ENCODE results near the gene UBE2G2. TPM values are rescaled to one million over a fixed set of nuclear protein-coding genes. Genes with fewer than 3 reads are reported as not detected.

UBE2G2 gene
- total and polyA plus RNA-seq, 2 experiments from 2014 or later: 55.2 to 61.6 TPM

GRCh38 chr21:44802396-44803153, 955 bp upstream of the UBE2G2 start:
- Histone ChIP-seq H3K9me2 (replicated peaks; ENCODE audit: insufficient read depth) (no peaks in the 10 kb centered on the region), H3K36me3 (replicated peaks; ENCODE audit: insufficient read depth, low read depth) (no peaks in the 10 kb centered on the region), H3K79me2 (peaks cover 43% of the 10 kb centered on the region), H4K20me1 (ENCODE audit: insufficient read depth, poor library complexity, severe bottlenecking) (peaks cover 11% of the 10 kb centered on the region), H3K4me1 (ENCODE audit: insufficient read depth) (peaks cover 23% of the 10 kb centered on the region), H3K27ac (peak overlapping the region; percentile 83), H3K4me2 (peak overlapping the region; percentile 100), H3K4me3 (peak overlapping the region; percentile 86), H3K27me3 (no peaks in the 10 kb centered on the region), H2AFZ (peak overlapping the region; percentile 74), H3K9me3 (ENCODE audit: low read depth) (no peaks in the 10 kb centered on the region)
- 23% methylated on average over 31 of the region's 32 CpGs for WGBS (ENCODE audit: low lambda C conversion rate, missing lambda C conversion rate)
- TF ChIP-seq EZH2phosphoT487 (IDR thresholded peaks at IDR 0.05; ENCODE audit: low read depth, severe bottlenecking, unreplicated experiment) (no peak), EZH2 (IDR thresholded peaks at IDR 0.05; ENCODE audit: borderline replicate concordance) (no peak), CTCF (IDR thresholded peaks at IDR 0.05; ENCODE audit: poor library complexity) (no peak)
- DNase-seq (ENCODE audit: low spot score): peak; percentile 33

GRCh38 chr21:44800971-44801467, 601 bp downstream of the UBE2G2 start:
- peak overlapping the region; percentile 83 for H3K27ac ChIP-seq
- peak overlapping the region; percentile 86 for H3K4me3 ChIP-seq
- H4K20me1 ChIP-seq (ENCODE audit: insufficient read depth, poor library complexity, severe bottlenecking): peaks cover 11% of the 10 kb centered on the region
- peak overlapping the region; percentile 100 for H3K4me2 ChIP-seq
- H2AFZ ChIP-seq: peak overlapping the region; percentile 74
- H3K27me3 ChIP-seq: no peaks in the 10 kb centered on the region
- no peaks in the 10 kb centered on the region for H3K9me2 ChIP-seq (replicated peaks; ENCODE audit: insufficient read depth)
- peaks cover 23% of the 10 kb centered on the region for H3K4me1 ChIP-seq (ENCODE audit: insufficient read depth)
- peaks cover 56% of the 10 kb centered on the region for H3K79me2 ChIP-seq
- H3K36me3 ChIP-seq (replicated peaks; ENCODE audit: insufficient read depth, low read depth): no peaks in the 10 kb centered on the region
- peak; percentile 37 for DNase-seq (ENCODE audit: low spot score)
- H3K9me3 ChIP-seq (ENCODE audit: low read depth): no peaks in the 10 kb centered on the region
- 2% methylated on average over 17 of the region's 17 CpGs for WGBS (ENCODE audit: low lambda C conversion rate, missing lambda C conversion rate)
- TF ChIP-seq EZH2 (IDR thresholded peaks at IDR 0.05; ENCODE audit: borderline replicate concordance) (no peak), CTCF (IDR thresholded peaks at IDR 0.05; ENCODE audit: poor library complexity) (peak; percentile 43)

- DNase-seq (ENCODE audit: low spot score): peak; percentile 70
- Histone ChIP-seq H3K27ac (no peak overlapping the region), H3K27me3 (no peaks in the 10 kb centered on the region), H3K36me3 (replicated peaks; ENCODE audit: insufficient read depth, low read depth) (no peaks in the 10 kb centered on the region), H3K4me2 (peak overlapping the region; percentile 100), H3K9me3 (ENCODE audit: low read depth) (no peaks in the 10 kb centered on the region), H3K4me1 (ENCODE audit: insufficient read depth) (peaks cover 23% of the 10 kb centered on the region), H4K20me1 (ENCODE audit: insufficient read depth, poor library complexity, severe bottlenecking) (peaks cover 11% of the 10 kb centered on the region), H3K4me3 (peak overlapping the region; percentile 86), H2AFZ (no peak overlapping the region), H3K9me2 (replicated peaks; ENCODE audit: insufficient read depth) (no peaks in the 10 kb centered on the region), H3K79me2 (peaks cover 66% of the 10 kb centered on the region)
- WGBS (ENCODE audit: low lambda C conversion rate, missing lambda C conversion rate): 53% methylated on average over 12 of the region's 12 CpGs
- no peak for TF ChIP-seq EZH2phosphoT487 (IDR thresholded peaks at IDR 0.05; ENCODE audit: low read depth, severe bottlenecking, unreplicated experiment)
- TF ChIP-seq EZH2 (IDR thresholded peaks at IDR 0.05; ENCODE audit: borderline replicate concordance): no peak
- TF ChIP-seq CTCF (IDR thresholded peaks at IDR 0.05; ENCODE audit: poor library complexity): peak; percentile 53
Measured at GRCh38 chr21:44800103-44800502, 1.5 kb downstream of the UBE2G2 start.
